ENCODE results near the gene GLIPR2.
"Not testable (repeated sequence)": the region's sequence is repeated elsewhere in the genome, so short reads cannot be mapped to it uniquely, and the experiment has no call there.

The GLIPR2 gene

GRCh38 chr9:36163786-36164170 lies 27.2 kb downstream of the GLIPR2 start:
- no peak for DNase-seq (ENCODE audit: low read depth)

- DNase-seq (ENCODE audit: low read depth) = no peak
Observed at GRCh38 chr9:36164372-36164771, 27.8 kb downstream of the GLIPR2 start.

- no peak for DNase-seq (ENCODE audit: low read depth)
Observed at GRCh38 chr9:36164989-36165388, 28.5 kb downstream of the GLIPR2 start.

GRCh38 chr9:36165826-36166167 lies 29.3 kb downstream of the GLIPR2 start:
- no peak for DNase-seq (ENCODE audit: low read depth)

- DNase-seq (ENCODE audit: low read depth) = peak; percentile 67
Observed at GRCh38 chr9:36166168-36166927, 29.8 kb downstream of the GLIPR2 start.

- DNase-seq (ENCODE audit: low read depth) = no peak
Observed at GRCh38 chr9:36169166-36169565, 32.6 kb downstream of the GLIPR2 start, which contains the start of gene CCIN. Gene CCIN, plus strand, starts transcription at chr9:36169388. Its CDS starts 115 bp downstream, at chr9:36169503.

- DNase-seq (ENCODE audit: low read depth) = no peak
Observed at GRCh38 chr9:36169708-36170107, 33.2 kb downstream of the GLIPR2 start.

GRCh38 chr9:36170531-36170930 lies 34.0 kb downstream of the GLIPR2 start:
- DNase-seq (ENCODE audit: low read depth) = no peak

GRCh38 chr9:36173861-36174260 lies 37.3 kb downstream of the GLIPR2 start:
- DNase-seq (ENCODE audit: low read depth) = no peak

GRCh38 chr9:36174271-36174670 lies 37.7 kb downstream of the GLIPR2 start:
- DNase-seq (ENCODE audit: low read depth) = no peak

GRCh38 chr9:36174731-36175130 lies 38.2 kb downstream of the GLIPR2 start:
- no peak for DNase-seq (ENCODE audit: low read depth)

- not testable (repeated sequence) for DNase-seq (ENCODE audit: low read depth)
Observed at GRCh38 chr9:36175209-36175608, 38.7 kb downstream of the GLIPR2 start.

- DNase-seq (ENCODE audit: low read depth) = not testable (repeated sequence)
Observed at GRCh38 chr9:36176496-36176895, 40.0 kb downstream of the GLIPR2 start.

GRCh38 chr9:36177571-36177970 lies 41.0 kb downstream of the GLIPR2 start:
- no peak for DNase-seq (ENCODE audit: low read depth)

GRCh38 chr9:36180243-36180642 lies 43.7 kb downstream of the GLIPR2 start:
- not testable (repeated sequence) for DNase-seq (ENCODE audit: low read depth)

- DNase-seq (ENCODE audit: low read depth) = no peak
Observed at GRCh38 chr9:36187414-36187813, 50.9 kb downstream of the GLIPR2 start.

GRCh38 chr9:36188212-36188611 lies 51.7 kb downstream of the GLIPR2 start:
- no peak for DNase-seq (ENCODE audit: low read depth)

- DNase-seq (ENCODE audit: low read depth) = no peak
Observed at GRCh38 chr9:36189976-36190375, 53.4 kb downstream of the GLIPR2 start.

- DNase-seq (ENCODE audit: low read depth) = peak; percentile 89
Observed at GRCh38 chr9:36190388-36191289, 54.1 kb downstream of the GLIPR2 start, which contains the start of gene CLTA. Gene CLTA, plus strand, starts transcription at chr9:36190921. Its CDS starts 136 bp downstream, at chr9:36191057.

- peak; percentile 15 for DNase-seq (ENCODE audit: low read depth)
Observed at GRCh38 chr9:36191290-36191645, 54.7 kb downstream of the GLIPR2 start.

GRCh38 chr9:36191686-36192085 lies 55.2 kb downstream of the GLIPR2 start:
- DNase-seq (ENCODE audit: low read depth) = no peak

- no peak for DNase-seq (ENCODE audit: low read depth)
Observed at GRCh38 chr9:36192196-36192595, 55.7 kb downstream of the GLIPR2 start.

GRCh38 chr9:36193023-36193422 lies 56.5 kb downstream of the GLIPR2 start:
- DNase-seq (ENCODE audit: low read depth) = no peak
